AG10803 (cell line): ENCODE results near the gene TBC1D16.
A peak's percentile ranks its signal among the peaks of the same experiment; 100 is the strongest.

Experiments used
- DNase-seq: peaks from one replicate; pipeline ENCODE4 v3.0.0; 2010; ENCODE audit warnings: low read depth
- H3K4me3 ChIP-seq: 2 replicates; pipeline ENCODE4 v1.5.1; 2011; ENCODE audit warnings: mild to moderate bottlenecking, low read length, control low read depth
- TF ChIP-seq, protein P1 (sequence below): conservative IDR thresholded peaks from 2 replicates; pipeline ENCODE4 v1.5.1; 2011; ENCODE audit warnings: mild to moderate bottlenecking, low read length, control low read depth, inconsistent platforms

TBC1D16 gene

DNA sequence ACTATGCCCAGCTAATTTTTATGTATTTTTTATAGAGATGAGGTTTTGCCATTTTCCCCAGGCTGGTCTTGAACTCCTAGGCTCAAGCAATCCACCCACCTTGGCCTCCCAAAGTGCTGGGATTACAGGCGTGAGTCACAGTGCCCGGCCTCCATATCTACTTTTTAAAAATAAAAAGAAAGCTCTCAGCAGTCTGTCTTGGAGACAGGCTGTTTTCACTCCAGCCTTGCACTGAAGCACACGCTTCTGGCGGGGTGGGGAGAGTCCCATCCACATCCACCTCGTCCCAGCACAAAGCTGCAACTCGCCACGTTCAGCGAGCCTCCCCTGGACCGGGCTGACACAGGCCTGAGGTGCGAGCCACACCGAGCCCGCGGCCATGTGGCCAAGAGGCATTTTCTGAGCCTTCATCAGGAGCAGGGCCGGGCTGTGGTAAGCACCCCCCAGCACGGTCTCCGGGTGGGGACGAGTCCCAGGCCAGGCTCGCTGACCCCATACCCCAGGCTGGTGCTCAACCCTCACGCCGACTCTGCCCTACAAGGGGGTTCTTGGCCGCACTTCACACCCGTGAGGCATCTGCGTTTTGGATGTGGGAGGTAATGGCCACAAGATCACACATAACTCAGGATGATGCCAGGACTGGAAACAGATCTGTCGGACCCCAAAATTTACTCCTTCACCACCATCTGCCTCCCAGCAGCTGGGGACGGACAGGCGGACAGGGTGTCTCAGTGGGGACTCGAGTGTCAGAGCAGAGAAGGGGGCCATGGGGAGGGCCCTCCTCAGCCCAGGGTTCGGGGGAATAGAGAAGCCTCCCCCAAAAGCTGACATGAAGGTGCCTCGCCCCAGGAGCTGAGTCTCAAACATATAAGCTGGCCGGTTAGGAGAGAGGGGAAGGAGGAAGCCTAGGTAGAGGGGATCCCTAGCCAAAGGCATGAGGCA is 28.6 kb downstream of the TBC1D16 start:
- no peak overlapping the region for H3K4me3 ChIP-seq
- TF ChIP-seq, protein P1, sequence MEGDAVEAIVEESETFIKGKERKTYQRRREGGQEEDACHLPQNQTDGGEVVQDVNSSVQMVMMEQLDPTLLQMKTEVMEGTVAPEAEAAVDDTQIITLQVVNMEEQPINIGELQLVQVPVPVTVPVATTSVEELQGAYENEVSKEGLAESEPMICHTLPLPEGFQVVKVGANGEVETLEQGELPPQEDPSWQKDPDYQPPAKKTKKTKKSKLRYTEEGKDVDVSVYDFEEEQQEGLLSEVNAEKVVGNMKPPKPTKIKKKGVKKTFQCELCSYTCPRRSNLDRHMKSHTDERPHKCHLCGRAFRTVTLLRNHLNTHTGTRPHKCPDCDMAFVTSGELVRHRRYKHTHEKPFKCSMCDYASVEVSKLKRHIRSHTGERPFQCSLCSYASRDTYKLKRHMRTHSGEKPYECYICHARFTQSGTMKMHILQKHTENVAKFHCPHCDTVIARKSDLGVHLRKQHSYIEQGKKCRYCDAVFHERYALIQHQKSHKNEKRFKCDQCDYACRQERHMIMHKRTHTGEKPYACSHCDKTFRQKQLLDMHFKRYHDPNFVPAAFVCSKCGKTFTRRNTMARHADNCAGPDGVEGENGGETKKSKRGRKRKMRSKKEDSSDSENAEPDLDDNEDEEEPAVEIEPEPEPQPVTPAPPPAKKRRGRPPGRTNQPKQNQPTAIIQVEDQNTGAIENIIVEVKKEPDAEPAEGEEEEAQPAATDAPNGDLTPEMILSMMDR: no peak
- DNase-seq: no peak

DNA sequence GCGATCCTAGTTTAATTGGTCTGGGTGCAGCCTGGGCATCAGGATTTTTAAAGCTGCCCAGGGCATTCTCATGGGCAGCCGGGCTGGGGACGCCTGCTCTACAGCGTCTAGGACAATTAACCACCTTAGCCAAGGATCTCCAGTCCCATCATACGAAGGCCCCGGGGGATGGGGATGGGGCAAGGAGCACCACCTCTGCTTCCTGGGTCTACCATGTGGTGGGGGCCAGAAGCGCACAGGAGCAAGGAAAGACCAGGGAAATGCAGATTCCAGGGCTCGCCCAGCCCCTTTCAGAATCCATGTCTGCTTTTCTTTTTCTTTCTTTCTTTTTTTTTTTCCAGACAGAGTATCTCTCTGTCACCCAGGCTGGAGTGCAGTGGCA is 29.3 kb downstream of the TBC1D16 start:
- TF ChIP-seq, protein P1: no peak
- DNase-seq: no peak
- no peak overlapping the region for H3K4me3 ChIP-seq

DNA sequence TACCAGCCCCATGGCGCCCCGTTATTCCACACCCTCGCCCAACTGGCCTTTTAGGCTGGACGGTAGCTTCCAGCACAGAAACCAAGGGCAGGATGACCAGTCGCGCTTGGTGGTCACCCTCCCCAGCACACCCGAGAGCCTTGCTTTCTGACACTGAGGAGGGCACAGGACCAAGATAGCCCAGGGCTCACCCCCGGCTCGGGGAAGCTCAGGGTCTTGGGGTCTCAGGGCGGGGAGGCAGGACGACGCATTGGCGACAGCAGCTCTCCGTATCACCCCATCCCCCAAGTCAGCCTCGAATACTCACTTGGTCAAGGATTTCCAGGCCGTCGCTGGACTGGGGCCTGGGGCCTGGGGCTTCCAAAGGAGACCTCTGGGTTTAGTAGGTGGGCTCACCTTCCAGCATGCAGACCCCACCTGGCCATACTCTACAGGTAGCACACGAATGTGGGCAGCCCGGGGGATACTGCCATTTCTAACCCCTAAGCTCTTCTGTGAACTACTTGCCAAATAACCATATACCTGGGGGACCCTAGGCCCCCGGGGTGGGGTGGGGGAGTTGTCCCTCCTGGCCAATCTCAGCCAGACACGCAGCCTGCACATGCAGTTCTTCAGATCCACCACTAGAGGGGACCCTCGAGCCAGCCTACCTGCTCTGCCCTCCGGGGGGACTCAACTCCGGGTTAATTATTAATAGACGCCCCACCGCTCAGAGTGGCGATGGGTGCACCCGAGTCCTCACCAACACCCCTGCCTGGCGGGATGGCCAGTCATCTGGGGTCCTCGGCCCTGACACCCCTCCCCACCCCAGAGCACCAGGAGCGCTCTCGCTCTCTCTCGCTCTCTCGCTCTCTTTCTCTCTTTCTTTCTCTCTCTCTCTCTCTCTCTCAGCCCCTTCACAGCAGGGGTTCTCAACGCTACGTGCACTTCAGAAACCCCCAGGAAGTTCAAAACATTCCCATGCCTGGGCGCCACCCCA is 30.0 kb downstream of the TBC1D16 start:
- no peak for DNase-seq
- H3K4me3 ChIP-seq: no peak overlapping the region
- TF ChIP-seq, protein P1: peak; percentile 90

DNA sequence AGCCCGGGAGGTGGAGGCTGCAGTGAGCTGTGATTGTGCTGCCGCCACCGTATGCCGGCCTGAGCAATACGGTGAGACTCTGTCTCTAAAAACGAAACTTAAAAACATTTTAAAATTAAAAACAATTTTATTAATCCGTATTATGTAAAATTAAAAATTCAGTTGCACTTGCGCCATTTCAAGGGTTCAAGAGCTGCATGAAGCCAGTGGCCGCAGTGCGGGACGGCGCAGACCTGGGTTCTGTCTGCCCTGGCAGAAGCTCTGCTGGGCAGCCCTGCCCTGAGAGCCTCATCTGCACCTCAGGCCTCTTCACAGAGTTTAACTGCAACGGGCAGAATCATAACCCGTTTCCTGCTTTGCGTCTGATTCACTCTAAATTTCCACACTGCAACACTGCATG is 31.7 kb downstream of the TBC1D16 start:
- TF ChIP-seq, protein P1: no peak
- DNase-seq: no peak
- H3K4me3 ChIP-seq: no peak overlapping the region

DNA sequence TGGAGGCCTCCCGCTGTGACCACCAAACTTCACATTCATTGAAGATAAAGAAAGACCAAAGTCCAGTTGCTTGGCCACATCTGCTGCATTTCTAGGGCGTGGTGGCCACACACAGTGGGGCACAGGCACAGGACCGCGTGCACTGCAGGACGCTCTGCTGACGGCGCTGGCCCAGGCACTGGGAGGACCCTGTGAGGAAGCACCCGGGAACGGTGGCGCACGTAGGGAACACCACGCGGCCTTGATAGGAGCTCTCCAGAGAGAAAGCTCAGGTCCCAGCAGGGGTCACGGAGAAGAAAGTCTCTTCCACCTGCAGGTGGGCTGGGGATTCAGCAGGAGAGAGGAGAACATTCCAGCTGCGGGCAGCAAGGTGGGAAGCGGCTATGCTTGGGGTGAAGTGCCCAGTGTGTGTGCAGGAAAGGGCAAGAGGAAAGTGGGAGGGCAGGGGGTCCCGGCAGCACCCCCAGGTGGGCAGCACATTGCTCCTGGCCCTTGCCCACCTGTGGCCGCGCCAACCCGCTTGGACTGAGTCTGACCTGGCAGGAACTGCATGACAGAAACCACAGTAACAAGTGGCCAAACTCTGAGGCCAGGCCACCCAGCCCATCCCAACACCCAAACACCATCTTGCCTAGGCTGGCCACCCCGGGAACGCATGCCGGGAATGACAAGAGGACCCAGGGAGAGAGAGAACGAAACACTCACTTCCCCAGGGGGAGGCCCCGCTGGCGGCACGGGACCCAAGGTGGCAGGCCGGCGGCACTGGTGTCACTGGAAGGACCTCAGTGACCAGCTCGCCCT is 32.8 kb downstream of the TBC1D16 start:
- TF ChIP-seq, protein P1: no peak
- DNase-seq: no peak
- no peak overlapping the region for H3K4me3 ChIP-seq

DNA sequence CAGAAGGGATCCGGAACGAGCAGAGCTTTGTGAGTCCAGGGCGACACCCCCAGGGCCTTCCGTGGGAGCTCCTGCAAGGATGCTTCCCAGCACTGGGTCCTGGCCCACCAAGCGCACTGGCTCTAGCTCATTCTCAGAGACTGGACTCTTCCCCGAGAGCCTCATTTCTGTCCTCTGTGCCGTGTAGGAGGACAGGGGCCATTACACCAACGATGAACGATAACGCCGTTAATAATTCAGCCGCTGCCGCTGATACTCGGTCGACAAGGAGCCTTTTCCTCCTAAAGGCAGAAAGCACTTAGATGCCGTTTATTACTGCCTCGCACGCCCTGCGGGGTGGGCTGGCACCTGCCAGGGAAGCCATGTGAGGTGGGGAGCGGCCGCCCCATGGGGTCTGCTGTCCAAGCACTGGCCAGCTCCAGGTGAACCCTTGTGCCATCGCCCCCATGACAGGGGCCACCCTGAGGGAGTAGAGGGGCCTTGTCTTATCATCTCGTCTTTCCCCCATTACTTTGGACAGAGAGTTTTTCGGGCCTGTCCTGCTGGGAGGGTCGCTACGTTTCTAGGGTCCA is 33.5 kb downstream of the TBC1D16 start:
- H3K4me3 ChIP-seq: no peak overlapping the region
- TF ChIP-seq, protein P1: no peak
- DNase-seq: no peak
